SK-N-DZ (cell line): ENCODE data around the gene AZIN2.
"Not testable (repeated sequence)": the region's sequence is repeated elsewhere in the genome, so short reads cannot be mapped to it uniquely, and the experiment has no call there.

Source experiments
- DNase-seq: peaks from one replicate; pipeline ENCODE4 v3.0.0-alpha.2; 2015; ENCODE audit warnings: low spot score

AZIN2 gene

DNA sequence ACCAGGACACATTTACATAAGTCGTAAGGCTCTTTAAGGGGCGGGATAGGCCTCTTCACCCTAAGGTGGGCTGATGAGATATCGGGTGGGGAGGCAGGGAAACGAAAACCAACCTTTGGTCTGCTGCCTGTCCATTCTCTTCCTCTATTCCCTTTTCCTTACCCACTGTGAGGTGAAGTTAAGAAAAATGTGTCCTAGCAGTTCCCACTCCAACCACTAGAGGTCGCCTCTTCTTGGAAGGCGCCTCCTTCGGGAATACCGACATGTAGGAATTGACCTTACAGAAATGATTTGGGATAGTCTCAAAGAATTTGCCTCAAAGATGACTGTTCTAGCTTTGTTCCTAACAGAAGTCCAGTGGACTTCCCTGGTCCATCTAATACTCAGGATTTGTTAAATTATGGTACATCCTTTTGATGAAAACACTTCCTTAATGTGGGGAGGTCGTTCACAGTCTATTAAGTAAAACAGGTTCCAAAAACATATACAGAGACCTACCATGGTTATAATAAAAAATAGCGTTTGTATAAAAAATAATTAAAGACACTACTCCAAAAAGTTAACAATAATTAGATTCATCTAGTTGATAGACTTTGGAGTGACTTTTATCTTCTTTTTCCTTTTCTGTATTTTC is 14.1 kb downstream of the AZIN2 start:
- DNase-seq, result peak; percentile 67

DNA sequence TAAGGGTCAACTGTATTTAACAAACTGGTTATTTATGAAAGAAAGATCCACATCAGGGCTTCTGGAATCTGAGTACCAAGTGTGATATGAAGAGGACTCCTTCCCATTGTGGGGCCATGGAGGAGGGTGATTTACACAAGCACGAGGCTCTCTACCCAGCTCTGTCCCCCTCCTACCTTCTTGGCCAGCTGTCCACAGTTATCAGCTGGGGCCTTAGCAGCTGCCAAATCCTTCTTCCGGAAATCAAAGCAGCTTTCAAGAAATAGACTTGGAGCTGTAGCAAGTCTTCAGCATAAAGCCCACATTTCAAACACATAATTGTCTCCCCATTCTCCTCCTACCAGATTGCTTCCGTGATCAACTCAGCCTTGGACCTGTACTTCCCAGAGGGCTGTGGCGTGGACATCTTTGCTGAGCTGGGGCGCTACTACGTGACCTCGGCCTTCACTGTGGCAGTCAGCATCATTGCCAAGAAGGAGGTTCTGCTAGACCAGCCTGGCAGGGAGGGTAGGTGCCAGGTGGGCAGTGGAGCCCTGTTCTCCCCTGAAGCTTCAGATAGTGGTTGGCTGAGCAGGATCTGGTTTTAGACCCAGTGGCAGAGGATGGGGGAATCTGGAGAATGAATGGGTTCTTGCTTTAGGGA is 15.5 kb downstream of the AZIN2 start:
- no peak for DNase-seq

DNA sequence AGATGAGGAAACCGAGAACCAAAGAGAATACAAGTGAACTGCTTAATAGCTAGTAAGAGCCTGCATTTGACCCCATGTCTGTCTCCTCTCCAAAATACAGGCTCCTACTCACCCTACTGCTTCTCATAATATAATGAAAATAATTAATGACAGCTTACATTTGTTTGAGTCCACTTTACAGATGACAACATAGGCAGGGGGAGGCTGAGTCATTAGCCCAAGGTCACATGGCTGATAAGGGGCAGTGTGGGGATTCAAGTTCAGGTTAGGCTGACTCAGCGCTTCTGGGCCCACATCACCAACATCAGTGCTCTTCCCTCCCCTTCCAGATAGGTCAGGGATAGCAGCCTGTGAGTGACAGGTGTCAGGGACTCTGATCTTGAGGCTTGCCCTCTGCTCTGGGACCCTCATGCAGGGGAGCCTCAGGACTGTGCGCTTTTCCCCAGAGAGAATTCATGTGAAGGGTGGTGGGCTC is 16.2 kb downstream of the AZIN2 start:
- no peak for DNase-seq

DNA sequence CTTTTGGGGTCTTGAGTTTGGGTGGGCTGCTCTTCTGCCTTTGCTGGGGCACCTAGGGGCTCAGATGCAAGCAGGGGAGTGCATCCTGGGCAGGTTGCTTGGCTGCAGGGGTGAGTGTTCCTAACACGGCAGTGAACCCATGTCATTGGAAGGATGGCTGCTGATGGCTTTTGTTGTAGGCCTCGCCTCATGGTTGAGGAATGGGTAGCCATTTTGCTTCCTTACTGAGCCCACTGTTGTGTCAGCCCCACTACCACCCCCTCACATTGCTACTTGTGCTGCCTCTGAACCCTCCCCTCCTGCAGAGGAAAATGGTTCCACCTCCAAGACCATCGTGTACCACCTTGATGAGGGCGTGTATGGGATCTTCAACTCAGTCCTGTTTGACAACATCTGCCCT is 16.8 kb downstream of the AZIN2 start:
- no peak for DNase-seq

DNA sequence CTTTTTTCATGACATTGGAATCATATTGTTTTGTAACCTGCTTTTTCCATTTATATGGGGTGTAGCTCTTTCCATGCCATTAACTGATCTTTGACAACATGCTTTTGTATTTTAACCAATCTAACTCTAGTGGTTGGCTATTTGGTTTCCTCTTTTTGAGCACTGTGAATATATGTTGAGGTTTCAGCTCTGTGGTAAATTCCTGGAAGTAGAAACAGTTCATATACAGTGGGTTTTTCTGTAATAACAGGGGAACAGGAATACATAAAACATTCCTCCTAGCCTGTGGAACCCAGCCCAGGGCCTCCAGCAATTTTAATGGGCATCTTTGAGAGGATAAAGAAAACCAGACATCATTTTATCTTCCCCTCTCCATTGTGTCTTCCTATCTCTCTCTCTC is 17.4 kb downstream of the AZIN2 start:
- no peak for DNase-seq

DNA sequence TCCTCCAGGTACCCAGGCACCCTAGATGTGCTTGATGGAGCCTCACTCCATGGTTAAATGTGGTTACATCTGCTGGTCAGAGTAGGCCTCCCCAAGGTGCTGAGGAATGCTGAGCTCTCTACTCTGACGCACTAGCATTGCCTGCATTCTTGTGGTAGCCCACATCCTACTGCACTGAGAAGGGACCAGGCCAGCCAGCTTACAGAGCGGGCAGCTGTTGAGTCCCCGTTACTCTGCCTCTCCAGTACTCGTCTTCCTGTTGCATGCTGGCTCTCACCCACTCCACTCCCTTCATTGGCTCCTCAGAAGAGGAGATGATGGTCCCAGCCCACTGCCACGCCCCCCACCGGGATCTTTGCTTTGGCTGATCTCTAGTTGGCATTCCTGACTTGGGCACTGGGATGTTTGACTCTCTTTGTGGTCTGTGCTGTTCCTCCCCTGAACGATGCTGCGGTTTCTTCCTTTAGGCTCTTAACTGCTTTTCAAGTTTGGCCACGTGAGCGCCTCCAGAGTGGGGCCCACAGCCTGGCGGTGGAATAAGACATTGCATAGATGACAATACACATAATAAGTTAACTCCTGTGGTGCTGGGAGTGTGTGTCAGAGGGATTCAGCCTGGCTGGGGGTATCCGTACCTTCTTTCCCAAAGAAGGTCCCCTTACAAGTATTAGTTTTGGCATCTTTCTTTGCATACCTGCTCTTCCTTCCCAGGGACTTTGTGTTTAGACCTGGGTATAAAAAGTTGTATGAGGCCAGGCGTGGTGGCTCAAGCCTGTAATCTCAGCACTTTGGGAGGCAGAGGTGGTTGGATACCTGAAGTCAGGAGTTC is 18.6 kb downstream of the AZIN2 start:
- DNase-seq, result no peak

DNA sequence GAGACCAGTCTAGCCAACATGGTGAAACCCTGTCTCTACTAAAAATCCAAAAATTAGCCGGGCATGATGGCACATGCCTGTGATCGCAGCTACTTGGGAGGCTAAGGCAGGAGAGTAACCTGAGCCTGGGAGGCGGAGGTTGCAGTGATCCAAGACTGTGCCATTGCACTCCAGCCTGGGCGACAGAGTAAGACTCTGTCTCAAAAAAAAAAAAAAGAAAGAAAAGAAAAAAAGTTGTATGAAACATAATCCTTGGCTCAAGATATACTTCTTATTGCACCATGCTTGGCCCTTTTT is 19.1 kb downstream of the AZIN2 start:
- not testable (repeated sequence) for DNase-seq

DNA sequence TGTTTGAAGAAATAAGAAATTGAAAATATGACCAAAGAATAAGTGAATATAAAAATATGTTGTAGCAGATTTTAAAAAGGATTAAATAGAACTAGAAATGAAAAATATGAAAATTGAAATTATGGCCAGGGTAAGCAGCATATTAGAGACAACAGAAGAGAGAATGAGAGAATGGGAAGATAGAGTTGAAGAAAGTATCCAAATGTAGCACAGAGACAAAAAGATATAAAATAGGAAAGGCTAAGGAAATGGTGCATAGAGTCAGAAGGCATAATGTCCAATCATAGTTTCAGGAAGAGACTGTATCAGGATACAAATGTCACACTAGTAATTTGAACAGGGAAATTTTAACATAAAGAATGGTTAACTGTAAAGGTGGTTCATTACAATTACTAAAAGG is 29.5 kb downstream of the AZIN2 start:
- no peak for DNase-seq

DNA sequence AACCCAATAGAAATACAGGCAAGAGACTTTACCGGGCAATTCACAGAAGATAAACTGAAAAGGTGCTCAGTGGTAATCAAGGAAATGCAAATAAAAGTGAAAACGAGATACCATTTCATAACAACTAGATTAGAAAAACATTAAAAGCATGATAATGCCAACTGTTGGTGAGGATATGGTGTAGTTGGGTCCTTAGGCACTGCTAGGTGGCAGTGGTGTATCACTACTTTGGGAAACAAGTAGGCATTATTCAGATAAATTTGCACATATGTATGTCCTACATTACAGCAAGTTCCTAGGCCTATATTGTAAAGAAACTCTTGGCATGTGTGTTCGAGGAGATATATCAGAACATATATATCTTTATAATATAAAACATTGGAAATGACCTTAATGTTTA is 31.0 kb downstream of the AZIN2 start:
- DNase-seq, result no peak

DNA sequence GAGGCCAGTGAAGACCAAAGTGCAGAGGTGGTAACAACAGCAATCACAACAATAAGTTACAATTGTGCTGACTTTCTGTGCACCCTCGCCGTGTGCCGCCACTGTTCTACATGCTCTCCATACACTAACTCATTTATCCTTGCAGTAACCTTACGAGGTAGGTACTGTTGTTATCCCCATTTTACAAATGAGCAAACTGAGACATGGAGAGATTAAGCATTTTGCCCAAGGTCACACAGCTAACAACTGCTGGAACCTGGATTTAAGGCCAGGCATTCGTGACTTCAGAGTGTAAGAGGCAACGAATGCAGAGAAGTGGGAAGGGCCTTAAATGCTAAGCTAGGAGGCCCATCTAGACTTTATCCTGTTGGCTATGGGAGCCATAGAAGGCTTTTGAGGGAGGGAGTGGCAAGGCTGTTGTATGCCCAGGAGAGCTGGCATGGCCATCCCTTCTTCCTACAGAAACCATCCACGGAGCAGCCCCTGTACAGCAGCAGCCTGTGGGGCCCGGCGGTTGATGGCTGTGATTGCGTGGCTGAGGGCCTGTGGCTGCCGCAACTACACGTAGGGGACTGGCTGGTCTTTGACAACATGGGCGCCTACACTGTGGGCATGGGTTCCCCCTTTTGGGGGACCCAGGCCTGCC is 36.6 kb downstream of the AZIN2 start:
- DNase-seq, result no peak

DNA sequence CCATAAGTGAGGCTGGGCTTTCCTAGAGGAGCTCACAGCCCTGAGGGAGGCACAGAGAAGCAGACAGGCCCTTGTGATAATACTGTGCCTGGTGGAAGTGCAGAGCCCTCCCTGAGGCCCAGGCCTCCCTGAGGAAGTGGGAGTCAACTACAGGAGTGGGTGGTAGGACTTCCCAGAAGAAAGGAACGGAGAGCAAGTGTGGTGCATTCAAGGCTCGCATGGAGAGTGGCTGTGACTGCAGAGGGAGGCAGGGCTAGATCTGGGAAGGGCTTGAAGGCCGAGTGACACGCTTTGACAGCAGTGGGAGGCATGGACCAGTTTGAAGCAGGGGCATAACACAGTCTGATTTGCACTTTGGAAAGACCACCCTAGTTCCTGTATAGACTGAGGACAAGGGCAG is 37.3 kb downstream of the AZIN2 start:
- DNase-seq, result no peak

DNA sequence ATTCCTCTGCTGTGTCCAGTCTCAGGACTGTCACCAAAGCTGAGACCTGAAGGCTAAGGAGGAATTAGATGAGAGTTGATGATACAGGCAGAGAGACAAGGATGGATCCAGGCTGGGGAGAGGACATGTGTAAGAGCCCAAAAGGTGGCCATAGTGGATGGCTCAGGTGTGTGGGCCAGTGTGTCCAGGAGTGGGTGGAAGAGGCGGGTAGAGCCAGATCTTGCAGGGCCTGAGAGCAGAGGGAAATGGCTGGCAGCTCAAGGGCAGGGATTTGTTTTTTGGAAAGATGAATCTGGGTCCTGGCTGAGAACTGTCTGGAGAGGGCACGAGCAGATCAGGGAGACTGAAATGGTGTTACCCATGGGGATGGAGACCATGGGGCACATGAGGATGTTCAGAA is 38.1 kb downstream of the AZIN2 start:
- no peak for DNase-seq

DNA sequence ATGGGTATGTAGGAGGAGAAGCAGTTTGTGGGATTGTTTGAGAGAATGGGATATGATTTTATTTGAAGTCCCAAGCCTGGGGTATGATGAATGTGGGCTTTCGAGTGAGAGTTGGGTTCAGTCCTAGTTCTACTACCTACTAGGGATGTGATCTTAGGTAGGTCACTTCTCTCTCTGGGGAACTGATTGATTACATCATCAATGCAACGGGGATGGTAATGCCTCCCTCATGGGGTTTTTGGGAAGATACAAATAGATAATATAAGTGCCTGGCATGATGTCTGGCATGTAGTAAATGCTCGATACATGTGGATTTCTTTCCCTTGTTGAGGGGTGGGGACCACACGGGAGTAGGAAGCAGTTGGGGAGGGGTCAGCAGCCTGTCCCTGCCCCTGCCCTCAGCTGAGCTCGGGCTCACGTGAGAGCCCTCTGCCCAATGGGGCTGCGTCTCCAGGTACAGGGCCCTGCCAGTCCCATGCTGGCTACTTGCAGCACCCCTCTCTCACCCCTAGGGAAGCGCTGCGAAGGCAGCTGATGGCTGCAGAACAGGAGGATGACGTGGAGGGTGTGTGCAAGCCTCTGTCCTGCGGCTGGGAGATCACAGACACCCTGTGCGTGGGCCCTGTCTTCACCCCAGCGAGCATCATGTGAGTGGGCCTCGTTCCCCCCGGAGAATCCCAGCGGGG is 38.7 kb downstream of the AZIN2 start:
- peak; percentile 80 for DNase-seq

DNA sequence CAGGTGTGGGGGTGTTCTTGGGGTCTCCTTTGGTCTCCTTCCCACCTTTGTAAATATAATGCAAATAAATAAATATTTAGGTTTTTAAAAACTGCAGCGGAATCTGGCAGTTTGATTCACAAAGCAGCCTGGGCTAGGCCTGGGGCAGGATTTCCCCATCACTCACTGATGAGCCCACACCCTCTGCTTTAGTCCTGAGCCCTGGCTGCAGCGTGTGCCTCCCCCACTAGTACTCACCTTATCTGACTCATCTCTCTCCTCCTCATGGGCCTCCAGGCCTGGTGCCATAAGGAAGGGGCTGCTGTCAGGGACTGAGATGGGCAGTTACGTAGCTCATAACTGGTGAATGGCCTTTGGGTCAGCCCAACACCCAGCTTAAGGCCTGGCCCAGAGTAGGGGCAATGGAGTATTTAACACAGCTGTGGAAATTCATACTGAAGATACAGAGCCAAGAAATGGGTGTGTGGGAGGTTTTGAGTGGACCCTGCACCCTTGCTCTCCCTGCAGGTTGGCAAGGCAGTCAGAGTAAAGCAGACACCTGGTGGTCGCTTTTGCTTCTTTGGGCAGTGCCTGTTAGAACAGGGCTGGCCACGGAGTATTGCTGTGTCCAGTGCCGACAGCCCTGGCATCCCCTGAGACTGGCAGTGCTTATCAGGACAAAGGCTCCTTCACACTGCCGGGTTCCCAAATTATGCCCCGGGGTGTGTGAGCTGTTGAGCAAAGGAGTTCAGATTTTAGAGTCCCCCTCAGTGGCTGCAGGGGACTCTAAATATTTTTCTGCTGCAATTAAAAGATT is 39.7 kb downstream of the AZIN2 start:
- DNase-seq, result peak; percentile 67

DNA sequence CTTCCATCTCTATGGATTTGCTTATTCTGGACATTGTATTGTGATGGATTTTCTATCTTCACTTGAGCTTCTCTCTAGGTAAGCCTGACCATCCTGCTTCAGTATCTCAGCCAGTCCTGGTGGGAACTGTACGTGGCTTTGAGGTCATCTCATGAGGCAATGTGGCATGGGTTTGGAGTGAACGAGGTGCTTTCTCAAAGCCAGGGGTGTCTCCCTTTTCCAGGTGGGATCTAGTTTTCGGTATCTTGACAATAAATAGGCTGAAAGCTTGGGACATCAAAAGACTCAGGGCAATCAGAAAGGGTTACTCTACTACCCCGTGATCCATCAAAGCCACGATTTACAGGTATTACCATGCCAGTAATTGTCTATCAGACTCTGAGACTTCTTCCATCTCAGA is 40.8 kb downstream of the AZIN2 start:
- no peak for DNase-seq

DNA sequence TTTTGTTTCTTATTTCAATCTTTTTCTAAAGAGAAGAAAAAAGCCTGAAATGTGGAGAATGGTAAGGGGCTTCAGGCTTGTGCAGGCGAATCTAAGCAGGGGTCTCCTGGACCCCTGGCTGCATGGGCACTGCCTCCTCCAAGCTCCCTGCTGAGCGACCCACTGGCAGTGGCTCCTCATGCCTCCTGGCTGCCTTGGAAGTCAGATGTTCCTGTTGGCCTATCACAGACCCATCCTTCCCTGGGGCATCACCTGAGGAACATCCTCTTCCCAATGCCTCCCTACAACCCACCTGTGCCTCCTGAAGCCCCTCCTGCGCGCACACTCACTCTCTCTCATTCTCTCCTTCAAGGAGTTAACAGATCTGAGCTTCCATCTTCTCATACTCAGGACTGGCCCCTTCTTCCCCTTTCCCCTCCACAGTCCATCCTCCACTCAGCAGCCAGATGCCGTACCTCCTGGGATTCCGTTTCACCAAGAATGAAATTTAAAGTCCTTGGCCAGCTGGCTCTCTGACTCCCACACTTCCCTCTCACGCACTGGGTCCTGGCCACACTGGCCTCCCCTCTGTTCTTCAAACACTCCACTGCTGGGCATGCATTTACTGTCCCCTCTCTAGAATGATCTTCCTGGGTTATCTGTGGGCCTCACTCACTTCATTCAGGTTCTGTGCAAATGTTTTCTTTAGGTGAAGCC is 41.7 kb downstream of the AZIN2 start:
- no peak for DNase-seq

DNA sequence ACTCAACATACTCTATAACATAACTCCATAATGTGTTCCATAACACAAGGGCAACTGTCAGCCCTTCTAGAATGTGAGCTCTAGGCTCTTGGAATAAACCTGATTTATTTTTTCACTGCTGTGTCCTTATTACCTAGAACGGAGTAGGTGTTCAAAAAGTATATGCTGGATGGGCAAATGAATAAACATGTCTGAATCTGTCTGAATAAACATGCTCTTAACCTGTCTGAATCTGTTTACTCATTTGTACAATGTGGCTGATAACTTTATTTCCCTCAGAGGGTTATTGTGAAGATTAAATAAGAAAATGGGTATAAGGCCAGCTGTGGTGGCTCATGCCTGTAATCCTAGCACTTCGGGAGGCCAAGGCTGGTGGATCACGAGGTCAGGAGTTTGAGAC is 42.3 kb downstream of the AZIN2 start:
- no peak for DNase-seq

DNA sequence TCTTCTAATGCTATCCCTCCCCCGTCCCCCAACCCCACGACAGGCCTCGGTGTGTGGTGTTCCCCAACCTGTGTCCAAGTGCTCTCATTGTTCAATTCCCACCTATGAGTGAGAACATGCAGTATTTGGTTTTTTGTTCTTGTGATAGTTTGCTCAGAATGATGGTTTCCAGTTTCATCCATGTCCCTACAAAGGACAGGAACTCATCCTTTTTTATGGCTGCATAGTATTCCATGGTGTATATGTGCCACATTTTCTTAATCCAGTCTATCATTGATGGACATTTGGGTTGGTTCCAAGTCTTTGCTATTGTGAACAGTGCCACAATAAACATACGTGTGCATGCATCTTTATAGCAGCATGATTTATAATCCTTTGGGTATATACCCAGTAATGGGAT is 43.7 kb downstream of the AZIN2 start:
- DNase-seq, result not testable (repeated sequence)

DNA sequence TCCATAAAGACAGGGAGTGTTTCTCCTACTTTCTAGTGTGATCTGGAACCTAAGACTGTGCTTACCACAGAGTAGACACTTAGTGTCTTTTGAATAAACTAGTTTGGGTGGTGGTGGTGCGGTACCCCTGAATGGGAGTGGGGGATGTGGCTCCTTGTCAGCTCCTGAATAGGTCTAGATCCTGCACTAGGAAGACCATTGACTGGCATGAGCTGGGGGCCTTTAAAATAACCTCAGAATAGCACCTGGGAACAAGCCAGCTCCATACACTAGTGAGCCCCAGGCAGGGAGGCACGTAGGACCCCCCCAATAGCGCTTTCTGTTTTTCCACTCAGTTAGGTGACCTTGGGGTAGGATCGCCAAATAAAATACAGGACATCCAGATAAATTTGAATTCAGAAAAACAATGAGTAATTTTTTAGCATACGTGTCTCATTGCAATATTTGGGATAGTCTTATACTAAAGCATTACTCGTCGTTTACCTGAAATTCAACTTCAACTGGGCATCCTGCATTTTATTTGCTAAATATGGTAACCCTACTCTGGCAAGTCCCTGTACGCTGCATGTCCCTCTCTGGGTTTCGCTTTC is 45.6 kb downstream of the AZIN2 start:
- DNase-seq, result no peak
